GM10266 (cell line): ENCODE measurements around the gene NUP210.
"Not testable (repeated sequence)": the region's sequence is repeated elsewhere in the genome, so short reads cannot be mapped to it uniquely, and the experiment has no call there.

ENCODE experiments used
- DNase-seq: peaks from one replicate; pipeline ENCODE4 v3.0.0; 2012; ENCODE audit errors: extremely low spot score
- TF ChIP-seq, protein P1 (sequence below): IDR thresholded peaks from 2 replicates; pipeline ENCODE4 v1.5.1; 2012; ENCODE audit warnings: mild to moderate bottlenecking, low read depth; ENCODE audit not compliant: control insufficient read depth, insufficient read depth; ENCODE audit errors: missing control alignments

The NUP210 gene

DNA sequence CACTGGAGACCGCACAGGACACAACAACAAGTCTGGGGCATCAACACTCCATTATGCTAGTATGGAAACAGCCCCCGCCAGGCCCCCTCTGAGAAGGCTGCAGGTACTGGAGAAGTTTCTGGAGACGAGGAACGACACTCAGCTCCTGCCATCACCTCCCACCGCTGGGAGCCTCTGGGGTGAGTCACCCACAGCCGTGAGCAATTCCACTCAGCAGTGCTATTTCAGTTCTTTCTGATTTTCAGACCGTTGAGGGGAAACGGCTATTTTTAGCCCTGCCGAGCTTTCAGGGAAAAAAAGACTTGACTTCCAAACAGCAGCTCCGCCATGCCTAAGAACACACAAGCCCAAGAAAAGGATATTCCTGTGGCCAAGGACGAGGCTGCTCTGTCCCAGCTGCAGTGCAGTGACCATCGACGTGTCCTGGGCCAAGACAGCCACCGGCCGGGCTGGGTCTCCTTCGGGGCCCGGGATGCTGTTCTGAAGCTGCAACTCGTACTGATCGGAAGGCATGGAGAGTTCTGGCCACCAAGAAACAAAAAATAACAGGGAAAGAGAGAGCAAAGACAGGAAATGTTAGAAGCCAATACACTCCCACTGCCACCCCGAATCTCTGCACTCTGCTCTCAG, 40.8 kb downstream of the NUP210 start:
- DNase-seq = no peak
- TF ChIP-seq, protein P1, sequence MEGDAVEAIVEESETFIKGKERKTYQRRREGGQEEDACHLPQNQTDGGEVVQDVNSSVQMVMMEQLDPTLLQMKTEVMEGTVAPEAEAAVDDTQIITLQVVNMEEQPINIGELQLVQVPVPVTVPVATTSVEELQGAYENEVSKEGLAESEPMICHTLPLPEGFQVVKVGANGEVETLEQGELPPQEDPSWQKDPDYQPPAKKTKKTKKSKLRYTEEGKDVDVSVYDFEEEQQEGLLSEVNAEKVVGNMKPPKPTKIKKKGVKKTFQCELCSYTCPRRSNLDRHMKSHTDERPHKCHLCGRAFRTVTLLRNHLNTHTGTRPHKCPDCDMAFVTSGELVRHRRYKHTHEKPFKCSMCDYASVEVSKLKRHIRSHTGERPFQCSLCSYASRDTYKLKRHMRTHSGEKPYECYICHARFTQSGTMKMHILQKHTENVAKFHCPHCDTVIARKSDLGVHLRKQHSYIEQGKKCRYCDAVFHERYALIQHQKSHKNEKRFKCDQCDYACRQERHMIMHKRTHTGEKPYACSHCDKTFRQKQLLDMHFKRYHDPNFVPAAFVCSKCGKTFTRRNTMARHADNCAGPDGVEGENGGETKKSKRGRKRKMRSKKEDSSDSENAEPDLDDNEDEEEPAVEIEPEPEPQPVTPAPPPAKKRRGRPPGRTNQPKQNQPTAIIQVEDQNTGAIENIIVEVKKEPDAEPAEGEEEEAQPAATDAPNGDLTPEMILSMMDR = no peak

DNA sequence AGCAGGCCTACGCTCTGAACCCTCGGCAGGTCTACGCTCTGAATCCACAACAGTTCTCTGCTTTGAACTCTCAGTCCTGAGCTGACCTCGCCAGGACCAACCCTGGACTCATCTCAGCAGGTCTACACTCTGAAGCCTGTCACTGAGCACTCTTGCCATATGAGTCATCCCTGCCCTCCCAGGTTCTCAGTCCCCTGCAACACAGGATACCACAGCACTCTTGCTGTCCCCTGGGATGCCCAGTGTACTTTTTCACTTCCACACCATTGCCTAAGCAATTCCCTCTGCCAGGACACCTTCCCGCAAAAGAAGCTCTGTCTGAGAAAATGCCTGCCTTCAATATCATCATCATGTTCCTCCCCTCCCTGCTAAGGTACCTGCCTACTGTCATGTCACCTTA, 42.0 kb downstream of the NUP210 start:
- TF ChIP-seq, protein P1 = no peak
- no peak for DNase-seq

DNA sequence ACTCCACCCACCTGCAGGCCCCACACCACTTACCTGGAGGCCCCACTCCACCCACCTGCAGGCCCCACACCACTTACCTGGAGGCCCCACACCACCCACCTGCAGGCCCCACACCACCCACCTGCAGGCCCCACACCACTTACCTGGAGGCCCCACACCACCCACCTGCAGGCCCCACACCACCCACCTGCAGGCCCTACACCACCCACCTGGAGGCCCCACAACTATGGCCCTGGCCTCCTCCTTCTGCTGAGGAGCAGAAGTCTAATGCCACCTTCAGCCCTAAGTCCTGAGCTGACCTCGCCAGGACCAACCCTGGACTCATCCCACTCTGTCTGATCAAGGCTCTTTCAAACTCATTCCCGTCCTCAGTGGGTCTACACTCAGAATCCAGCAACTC, 42.4 kb downstream of the NUP210 start:
- DNase-seq = not testable (repeated sequence)

DNA sequence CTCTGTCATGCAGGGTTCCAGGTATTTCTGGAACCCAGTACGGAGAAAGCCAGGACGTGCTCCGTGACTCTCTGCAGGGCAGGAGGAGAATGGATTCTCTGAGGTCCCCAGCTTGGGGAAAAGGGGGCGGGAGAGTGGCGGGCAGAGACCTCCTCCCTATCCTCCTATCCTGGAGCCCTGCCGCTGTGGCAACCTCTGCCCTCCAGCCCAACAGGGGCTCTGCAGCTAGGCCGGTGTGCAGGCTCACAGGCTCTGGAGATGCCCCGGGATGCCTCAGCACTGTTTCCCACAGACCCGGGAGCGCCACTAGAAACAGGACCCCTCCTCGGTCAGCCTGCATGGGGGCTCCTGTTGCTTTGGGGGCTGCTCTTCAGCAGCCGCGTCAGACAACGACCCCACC, 43.1 kb downstream of the NUP210 start:
- DNase-seq = no peak
- TF ChIP-seq, protein P1 = no peak

DNA sequence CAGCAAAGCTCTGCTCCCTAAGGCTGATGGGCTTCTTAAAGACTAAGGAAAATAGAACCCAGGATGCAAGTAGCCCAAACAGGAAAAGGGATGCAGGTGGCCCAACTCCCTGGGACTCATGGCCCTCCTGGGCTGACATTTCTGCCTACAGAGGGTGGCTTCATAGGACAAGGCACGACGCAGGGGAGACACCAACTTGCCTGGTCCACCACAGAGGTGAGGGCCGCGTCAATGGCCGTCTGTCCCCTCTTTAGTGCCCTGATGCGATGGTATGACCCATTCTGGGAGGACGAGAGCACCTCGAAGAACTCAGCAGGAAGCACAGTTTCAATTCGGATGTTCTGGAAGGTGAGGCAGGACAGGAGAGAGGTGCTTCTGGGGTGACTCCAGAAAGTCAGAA, 44.0 kb downstream of the NUP210 start:
- no peak for DNase-seq
- TF ChIP-seq, protein P1 = no peak

DNA sequence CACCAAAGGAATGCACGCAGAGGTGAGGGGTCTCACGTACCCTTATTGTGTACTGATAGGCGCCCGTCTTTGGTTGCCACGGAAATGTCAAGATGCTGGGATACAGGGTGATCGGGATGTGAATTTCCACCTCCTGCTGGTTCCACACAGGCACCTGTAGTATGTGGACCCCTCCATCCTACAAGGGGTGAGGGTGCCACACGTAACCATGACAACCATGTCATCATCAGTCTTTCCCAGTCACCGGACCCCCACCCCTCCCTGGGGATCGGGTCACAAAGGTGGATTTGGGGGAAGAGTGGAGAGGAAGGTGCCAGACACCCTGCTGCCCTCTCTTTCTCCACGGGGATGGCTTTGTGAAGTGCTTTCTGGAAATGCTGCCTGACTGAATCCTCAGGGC, 44.7 kb downstream of the NUP210 start:
- TF ChIP-seq, protein P1 = no peak

DNA sequence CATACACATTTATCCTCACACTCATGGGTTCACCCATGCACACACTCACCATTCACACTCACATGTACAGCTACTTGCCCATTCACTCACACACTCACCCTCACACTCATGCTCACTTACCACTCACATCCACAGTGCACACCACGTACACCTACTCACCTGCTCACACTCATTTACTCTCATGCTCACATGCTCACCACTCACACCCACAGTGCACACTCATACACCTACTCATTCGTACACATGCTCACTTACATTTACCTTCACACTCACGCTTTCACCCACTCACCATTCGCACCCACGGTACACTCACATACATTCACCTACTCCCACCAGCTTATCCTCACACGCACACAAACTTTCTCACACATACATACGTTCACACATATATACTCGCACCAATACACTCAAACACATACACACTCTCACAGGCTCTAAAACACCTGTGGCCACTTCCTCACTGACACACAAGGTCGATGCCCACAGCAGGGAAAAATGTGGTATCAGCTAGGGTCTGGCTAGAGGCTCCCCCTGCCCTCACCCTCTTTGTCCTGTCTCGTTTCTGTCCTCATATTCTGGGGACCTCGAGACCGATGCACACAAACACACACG, 46.0 kb downstream of the NUP210 start:
- TF ChIP-seq, protein P1 = no peak
- no peak for DNase-seq

More for the DNA sequence above, 44.7 kb downstream of the NUP210 start:
- DNase-seq = no peak
